Neuronal stem cell (in vitro differentiated cells): ENCODE data around the gene SPECC1.
"Not testable (repeated sequence)": the region's sequence is repeated elsewhere in the genome, so short reads cannot be mapped to it uniquely, and the experiment has no call there.

Experiments used
- DNase-seq: peaks from one replicate; pipeline ENCODE4 v3.0.0-alpha.2; 2013; ENCODE audit warnings: low spot score
- H2AFZ ChIP-seq: one replicate; pipeline ENCODE4 v1.6.1; 2013; ENCODE audit warnings: mild to moderate bottlenecking, low read length, inconsistent platforms
- H2AK5ac ChIP-seq: 2 replicates; pipeline ENCODE4 v1.6.1; 2013; ENCODE audit warnings: low read depth, mild to moderate bottlenecking, inconsistent platforms, low read length, moderate library complexity, mixed read lengths
- H2BK120ac ChIP-seq: 2 replicates; pipeline ENCODE4 v1.6.1; 2013; ENCODE audit warnings: low read depth, mild to moderate bottlenecking, inconsistent platforms, low read length, moderate library complexity, mixed read lengths
- H2BK12ac ChIP-seq: one replicate; pipeline ENCODE4 v1.6.1; 2013; ENCODE audit warnings: low read length, inconsistent platforms
- H2BK15ac ChIP-seq: 2 replicates; pipeline ENCODE4 v1.6.1; 2013; ENCODE audit warnings: mild to moderate bottlenecking, low read length, inconsistent platforms, mixed read lengths
- H2BK5ac ChIP-seq: one replicate; pipeline ENCODE4 v1.6.1; 2013; ENCODE audit warnings: inconsistent platforms, mild to moderate bottlenecking, low read length, moderate library complexity
- H3K14ac ChIP-seq: one replicate; pipeline ENCODE4 v1.6.1; 2013; ENCODE audit warnings: low read length, inconsistent platforms
- H3K18ac ChIP-seq: 2 replicates; pipeline ENCODE4 v1.6.1; 2013; ENCODE audit warnings: low read length, inconsistent platforms
- H3K23ac ChIP-seq: 2 replicates; pipeline ENCODE4 v1.6.1; 2013; ENCODE audit warnings: low read depth, mild to moderate bottlenecking, mixed read lengths, low read length, inconsistent platforms; ENCODE audit not compliant: poor library complexity
- H3K27ac ChIP-seq: replicated peaks from 3 replicates; pipeline ENCODE4 v1.5.1; 2013; ENCODE audit warnings: low read length, inconsistent platforms
- H3K27me3 ChIP-seq, 3 experiments: 2 replicates each; pipeline ENCODE4 v1.6.1; 2013; ENCODE audit warnings: low read length in 3 of 3, mild to moderate bottlenecking in 2 of 3, inconsistent platforms in 1 of 3, low read depth in 1 of 3, mixed read lengths in 1 of 3, moderate library complexity in 1 of 3; ENCODE audit not compliant: control insufficient read depth in 3 of 3, insufficient read depth in 3 of 3
- H3K36me3 ChIP-seq, 2 donors: replicated peaks in 1 of 2; 2 replicates each; pipeline ENCODE4 v1.6.1; 2013; ENCODE audit warnings: low read length in 2 of 2; ENCODE audit not compliant: control insufficient read depth in 2 of 2, insufficient read depth in 2 of 2
- H3K4ac ChIP-seq: 2 replicates; pipeline ENCODE4 v1.6.1; 2013; ENCODE audit warnings: inconsistent platforms, mild to moderate bottlenecking, low read length, moderate library complexity
- H3K4me1 ChIP-seq, 2 donors: 1 replicate in 1 of 2; 2 replicates in 1 of 2; pipeline ENCODE4 v1.6.1; 2013; ENCODE audit warnings: low read length in 2 of 2, low read depth in 1 of 2; ENCODE audit not compliant: control insufficient read depth in 2 of 2, insufficient read depth in 1 of 2
- H3K4me2 ChIP-seq: one replicate; pipeline ENCODE4 v1.6.1; 2013; ENCODE audit warnings: mild to moderate bottlenecking, low read length, inconsistent platforms; ENCODE audit not compliant: insufficient read depth, poor library complexity, severe bottlenecking
- H3K4me3 ChIP-seq, 2 donors: 2 replicates each; pipeline ENCODE4 v1.5.1; 2013; ENCODE audit warnings: low read length in 2 of 2, mild to moderate bottlenecking in 2 of 2, inconsistent platforms in 1 of 2, moderate library complexity in 1 of 2
- H3K79me1 ChIP-seq: one replicate; pipeline ENCODE4 v1.6.1; 2013; ENCODE audit warnings: low read depth, mild to moderate bottlenecking, inconsistent platforms, low read length, moderate library complexity
- H3K9ac ChIP-seq: one replicate; pipeline ENCODE4 v1.6.1; 2013; ENCODE audit warnings: mild to moderate bottlenecking, low read depth, low read length, inconsistent platforms; ENCODE audit not compliant: poor library complexity
- H3K9me3 ChIP-seq, 2 donors: replicated peaks in 1 of 2; 2 replicates each; pipeline versions ENCODE3 to v1.6.1; 2013; ENCODE audit warnings: low read length in 2 of 2, mild to moderate bottlenecking in 2 of 2, inconsistent platforms in 1 of 2, low read depth in 1 of 2, mixed read lengths in 1 of 2, moderate library complexity in 1 of 2; ENCODE audit not compliant: control insufficient read depth in 2 of 2, insufficient read depth in 1 of 2
- H4K8ac ChIP-seq: one replicate; pipeline ENCODE4 v1.6.1; 2013; ENCODE audit warnings: low read depth, mild to moderate bottlenecking, inconsistent platforms, low read length, moderate library complexity
- H4K91ac ChIP-seq: one replicate; pipeline ENCODE4 v1.6.1; 2013; ENCODE audit warnings: low read length, low read depth, mild to moderate bottlenecking, inconsistent platforms; ENCODE audit not compliant: poor library complexity
- WGBS, 2 donors: extraction: QIAGEN DNeasy Blood & Tissue Kit; methylation state at CpG; one replicate each; pipeline ENCODE4 v1.1.7; 2013; ENCODE audit warnings: missing lambda C conversion rate in 2 of 2, mixed read lengths in 1 of 2; ENCODE audit not compliant: insufficient read length in 2 of 2, insufficient replicate concordance in 1 of 2; ENCODE audit errors: extremely low coverage in 2 of 2; 5-methylcytosine and 5-hydroxymethylcytosine counted together

SPECC1 gene

GRCh38 chr17:20074001-20074400 is 64.8 kb downstream of the SPECC1 start:
- Histone ChIP-seq H2BK12ac (no peak overlapping the region), H3K27ac (no peak overlapping the region), H3K9me3 (no peaks in the 10 kb centered on the region), H3K4ac (no peak overlapping the region), H2AK5ac (no peak overlapping the region), H2BK120ac (no peak overlapping the region), H2BK5ac (no peak overlapping the region), H2BK15ac (no peak overlapping the region), H3K9ac (no peak overlapping the region), H4K8ac (no peak overlapping the region), H3K79me1 (no peaks in the 10 kb centered on the region), H3K4me3 (no peak overlapping the region), H3K23ac (no peak overlapping the region), H4K91ac (no peak overlapping the region), H3K36me3 (no peaks in the 10 kb centered on the region), H3K18ac (peak overlapping the region; percentile 32), H2AFZ (no peak overlapping the region), H3K14ac (no peak overlapping the region), H3K4me2 (no peak overlapping the region), H3K4me1 (peaks cover 0 to 2% of the 10 kb centered on the region in 2 donors), H3K27me3 (peaks cover 0 to 32% (median 0%) of the 10 kb centered on the region in 3 experiments)
- WGBS, 2 donors: no CpG with 5 or more reads among the region's 7 CpGs
- DNase-seq: no peak

- H3K14ac ChIP-seq: no peak overlapping the region
- no peak overlapping the region for H4K8ac ChIP-seq
- no peaks in the 10 kb centered on the region for H3K36me3 ChIP-seq
- no peak overlapping the region for H3K18ac ChIP-seq
- no peak overlapping the region for H2BK5ac ChIP-seq
- no peak overlapping the region for H3K27ac ChIP-seq
- no peak overlapping the region for H2BK15ac ChIP-seq
- no peak for DNase-seq
- no peak overlapping the region for H2AK5ac ChIP-seq
- H2BK120ac ChIP-seq: no peak overlapping the region
- no peak overlapping the region for H2AFZ ChIP-seq
- WGBS, 2 donors: no CpG with 5 or more reads among the region's 3 CpGs
- peaks cover 0 to 33% (median 0%) of the 10 kb centered on the region in 3 experiments for H3K27me3 ChIP-seq
- no peak overlapping the region for H3K4me2 ChIP-seq
- H3K79me1 ChIP-seq: no peaks in the 10 kb centered on the region
- H3K9me3 ChIP-seq: no peaks in the 10 kb centered on the region
- no peak overlapping the region for H3K23ac ChIP-seq
- H3K9ac ChIP-seq: no peak overlapping the region
- no peak overlapping the region for H4K91ac ChIP-seq
- H3K4ac ChIP-seq: no peak overlapping the region
- no peak overlapping the region for H2BK12ac ChIP-seq
- H3K4me3 ChIP-seq: no peak overlapping the region
- peaks cover 0 to 2% of the 10 kb centered on the region in 2 donors for H3K4me1 ChIP-seq
Observed at GRCh38 chr17:20074489-20074888, 65.3 kb downstream of the SPECC1 start.

- no CpG with 5 or more reads among the region's 3 CpGs for WGBS, 2 donors
- H3K4me3 ChIP-seq: not testable (repeated sequence)
Observed at GRCh38 chr17:20076137-20076536, 67.0 kb downstream of the SPECC1 start.

GRCh38 chr17:20077978-20078685 is 69.0 kb downstream of the SPECC1 start:
- Histone ChIP-seq H3K4me2 (no peak overlapping the region), H3K9me3 (no peaks in the 10 kb centered on the region), H3K27ac (no peak overlapping the region), H4K8ac (no peak overlapping the region), H2BK12ac (no peak overlapping the region), H3K79me1 (no peaks in the 10 kb centered on the region), H2BK5ac (no peak overlapping the region), H2AK5ac (no peak overlapping the region), H3K18ac (no peak overlapping the region), H3K4me3 (no peak overlapping the region), H2BK15ac (no peak overlapping the region), H3K14ac (no peak overlapping the region), H2BK120ac (no peak overlapping the region), H3K23ac (no peak overlapping the region), H4K91ac (no peak overlapping the region), H3K9ac (no peak overlapping the region), H3K36me3 (no peaks in the 10 kb centered on the region), H3K4ac (no peak overlapping the region), H3K27me3 (peaks cover 0 to 37% (median 0%) of the 10 kb centered on the region in 3 experiments), H2AFZ (no peak overlapping the region), H3K4me1 (peaks cover 0 to 6% of the 10 kb centered on the region in 2 donors)
- no peak for DNase-seq
- no CpG with 5 or more reads among the region's 3 CpGs for WGBS, 2 donors

More at GRCh38 chr17:20076137-20076536, 67.0 kb downstream of the SPECC1 start:
- H3K4me1 ChIP-seq, H2BK12ac ChIP-seq, H2AFZ ChIP-seq, H2BK15ac ChIP-seq, H4K91ac ChIP-seq, H4K8ac ChIP-seq, H3K9me3 ChIP-seq, H2BK5ac ChIP-seq, H2AK5ac ChIP-seq, H3K18ac ChIP-seq, H3K4me2 ChIP-seq, H3K36me3 ChIP-seq, H3K14ac ChIP-seq, H3K4ac ChIP-seq, H3K23ac ChIP-seq, H2BK120ac ChIP-seq, DNase-seq, H3K27ac ChIP-seq, H3K9ac ChIP-seq, H3K79me1 ChIP-seq: not testable (repeated sequence)
- H3K27me3 ChIP-seq: peaks cover 0 to 45% (median 0%) of the 10 kb centered on the region in 3 experiments
